H1 (cell line): ENCODE data around the gene NEURL1B. TPM values are rescaled to one million over a fixed set of nuclear protein-coding genes. Genes with fewer than 3 reads are reported as not detected.

Experiments
- ATF3 ChIP-seq: IDR thresholded peaks from 2 replicates; pipeline ENCODE4 v1.6.1; 2011; ENCODE audit warnings: low read depth, mild to moderate bottlenecking, low read length; ENCODE audit not compliant: insufficient read depth
- CHD2 ChIP-seq: IDR thresholded peaks from 2 replicates; pipeline ENCODE4 v1.6.1; 2012; ENCODE audit warnings: low read length, improper control_type of control experiment
- CHD7 ChIP-seq: fragments of 300-600 bp; sonication (generic); IDR thresholded peaks from 2 replicates; pipeline ENCODE4 v1.7.1; 2012; ENCODE audit warnings: low read length, moderate library complexity, mild to moderate bottlenecking, inconsistent platforms; ENCODE audit not compliant: insufficient replicate concordance
- EGR1 ChIP-seq: IDR thresholded peaks from 2 replicates; pipeline ENCODE4 v1.6.1; 2011; ENCODE audit warnings: low read depth, low read length, borderline replicate concordance
- HDAC2 ChIP-seq, 2 experiments: fragments of 300-600 bp in 1 of 2; sonication (generic) in 1 of 2; IDR thresholded peaks; 2 replicates each; pipeline ENCODE4 v1.6.1; 2011 to 2012; ENCODE audit warnings: low read depth in 2 of 2, low read length in 2 of 2, mild to moderate bottlenecking in 2 of 2, moderate library complexity in 2 of 2, borderline replicate concordance in 1 of 2, inconsistent platforms in 1 of 2
- JUND ChIP-seq: IDR thresholded peaks from 2 replicates; pipeline ENCODE4 v1.6.1; 2011; ENCODE audit warnings: mild to moderate bottlenecking, improper control_type of control experiment, low read length
- SIN3A ChIP-seq, 2 experiments: IDR thresholded peaks in 1 of 2; conservative IDR thresholded peaks in 1 of 2; 2 replicates each; pipeline ENCODE4 v1.6.1; 2011 to 2012; ENCODE audit warnings: low read length in 2 of 2, improper control_type of control experiment in 1 of 2, low read depth in 1 of 2, mild to moderate bottlenecking in 1 of 2
- SIX5 ChIP-seq: IDR thresholded peaks from 2 replicates; pipeline ENCODE4 v1.6.1; 2011; ENCODE audit warnings: mild to moderate bottlenecking, low read depth, low read length
- TBP ChIP-seq: IDR thresholded peaks from 2 replicates; pipeline ENCODE4 v1.6.1; 2011; ENCODE audit warnings: low read depth, low read length, improper control_type of control experiment
- USF2 ChIP-seq: IDR thresholded peaks from 2 replicates; pipeline ENCODE4 v1.6.1; 2011; ENCODE audit warnings: low read length, improper control_type of control experiment
- polyA plus RNA-seq, 7 experiments: library from polyadenylated mRNA; depleted of rRNA in 3 of 7; stranded (reverse) in 5 of 7; unstranded in 2 of 7; fragments of >200 nt in 5 of 7; fragments of 200-250 nt in 2 of 7; gene quantifications; 1 replicate in 5 of 7; 2 replicates in 1 of 7; 4 replicates in 1 of 7; pipeline versions ENCODE4 v1.2.1 to v1.2.3, GENCODE V29; 2011 to 2013; ENCODE audit warnings: missing spikeins in 2 of 7, mixed read lengths in 2 of 7
- total RNA-seq: library from RNA; stranded (reverse); fragmentation: NEBNext Ultra II Directional; extraction: Animal tissue kit (Norgen Biotek cat#: 25700); gene quantifications from 2 replicates; pipeline ENCODE4 v1.2.1, GENCODE V29; 2021

The NEURL1B gene
- total and polyA plus RNA-seq, 2 of the 8 experiments (the other 6 are each of a cell fraction or from before 2014, with no cell fraction given), result 3.3 to 6.1 TPM

GRCh38 chr5:172719211-172719610 lies 78.1 kb downstream of the NEURL1B start (continued):
- TF ChIP-seq CHD7, result no peak
- no peak for TF ChIP-seq EGR1
- TF ChIP-seq SIX5, result no peak
- no peak for TF ChIP-seq ATF3
- TF ChIP-seq JUND, result no peak
- TF ChIP-seq USF2, result no peak
- no peak for TF ChIP-seq TBP
- TF ChIP-seq SIN3A (conservative IDR thresholded peaks at IDR 0.05 in 1 of 2, IDR thresholded peaks at IDR 0.05 in 1 of 2; ENCODE audit: low read depth in 1 of 2, low read length in 2 of 2), result no peak
- no peak for TF ChIP-seq CHD2
- TF ChIP-seq HDAC2 (IDR thresholded peaks at IDR 0.05; ENCODE audit: borderline replicate concordance in 1 of 2, low read depth in 2 of 2, low read length in 2 of 2), result no peak
